H1 (cell line): Measurements from ENCODE around the gene TEX14. TPM values are rescaled to one million over a fixed set of nuclear protein-coding genes. Genes with fewer than 3 reads are reported as not detected.

Source experiments
- BCL11A ChIP-seq, 2 experiments: IDR thresholded peaks; one replicate each; pipeline ENCODE4 v1.6.1; 2011; ENCODE audit warnings: low read depth in 2 of 2, low read length in 2 of 2, mild to moderate bottlenecking in 2 of 2
- GABPA ChIP-seq: IDR thresholded peaks from 2 replicates; pipeline ENCODE4 v1.6.1; 2011; ENCODE audit warnings: mild to moderate bottlenecking, low read length, moderate library complexity, borderline replicate concordance; ENCODE audit not compliant: insufficient read depth
- KDM4A ChIP-seq: IDR thresholded peaks from one replicate; pipeline ENCODE4 v1.7.1; 2012; ENCODE audit warnings: low read depth, mild to moderate bottlenecking, moderate library complexity, low read length, inconsistent platforms; ENCODE audit not compliant: severe bottlenecking
- NRF1 ChIP-seq: IDR thresholded peaks from 2 replicates; pipeline ENCODE4 v1.6.1; 2011; ENCODE audit warnings: mild to moderate bottlenecking, low read depth, low read length, improper control_type of control experiment
- SIRT6 ChIP-seq: IDR thresholded peaks from one replicate; pipeline ENCODE4 v1.7.1; 2012; ENCODE audit warnings: low read length, inconsistent platforms
- polyA plus RNA-seq, 7 experiments: library from polyadenylated mRNA; depleted of rRNA in 3 of 7; stranded (reverse) in 5 of 7; unstranded in 2 of 7; fragments of >200 nt in 5 of 7; fragments of 200-250 nt in 2 of 7; gene quantifications; 1 replicate in 5 of 7; 2 replicates in 1 of 7; 4 replicates in 1 of 7; pipeline versions ENCODE4 v1.2.1 to v1.2.3, GENCODE V29; 2011 to 2013; ENCODE audit warnings: missing spikeins in 2 of 7, mixed read lengths in 2 of 7
- total RNA-seq: library from RNA; stranded (reverse); fragmentation: NEBNext Ultra II Directional; extraction: Animal tissue kit (Norgen Biotek cat#: 25700); gene quantifications from 2 replicates; pipeline ENCODE4 v1.2.1, GENCODE V29; 2021

Gene TEX14
- total and polyA plus RNA-seq, 2 of the 8 experiments (the other 6 are each of a cell fraction or from before 2014, with no cell fraction given), result 0.83 to 2.5 TPM

DNA sequence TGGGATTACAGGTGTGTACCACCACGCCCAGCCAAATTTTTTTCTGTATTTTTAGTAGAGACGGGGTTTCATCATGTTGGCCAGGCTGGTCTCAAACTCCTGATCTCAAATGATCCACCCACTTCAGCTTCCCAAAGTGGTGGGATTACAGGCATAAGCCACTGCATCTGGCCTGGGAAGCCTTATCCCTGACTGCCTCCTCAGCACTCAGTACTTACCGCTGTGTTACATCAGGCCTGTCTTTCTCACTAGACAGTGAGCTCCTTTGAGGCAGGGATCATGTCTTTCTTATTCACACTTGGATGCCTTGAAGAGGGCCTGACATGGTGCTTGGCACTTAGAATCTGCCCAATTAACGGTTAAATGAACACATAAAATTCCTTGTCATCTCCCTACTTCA lies 121.1 kb downstream of the TEX14 start (continued):
- TF ChIP-seq NRF1 (no peak), GABPA (no peak), BCL11A (IDR thresholded peaks at IDR 0.05; ENCODE audit: low read depth in 2 of 2, low read length in 2 of 2) (no peak), KDM4A (no peak), SIRT6 (no peak)
- TF ChIP-seq, all 59 proteins: peak for 0
